AG09319 (cell line): Measurements from ENCODE around the gene BTD.
"Not testable (repeated sequence)": the region's sequence is repeated elsewhere in the genome, so short reads cannot be mapped to it uniquely, and the experiment has no call there.

Experiments
- DNase-seq: peaks from one replicate; pipeline ENCODE4 v3.0.0-alpha.2; 2010; ENCODE audit warnings: low read depth; ENCODE audit errors: extremely low read depth
- TF ChIP-seq, protein P1 (sequence below): IDR thresholded peaks from 2 replicates; pipeline ENCODE4 v1.5.1; 2011; ENCODE audit warnings: low read depth, mild to moderate bottlenecking, inconsistent platforms, low read length, moderate library complexity

BTD gene

DNA sequence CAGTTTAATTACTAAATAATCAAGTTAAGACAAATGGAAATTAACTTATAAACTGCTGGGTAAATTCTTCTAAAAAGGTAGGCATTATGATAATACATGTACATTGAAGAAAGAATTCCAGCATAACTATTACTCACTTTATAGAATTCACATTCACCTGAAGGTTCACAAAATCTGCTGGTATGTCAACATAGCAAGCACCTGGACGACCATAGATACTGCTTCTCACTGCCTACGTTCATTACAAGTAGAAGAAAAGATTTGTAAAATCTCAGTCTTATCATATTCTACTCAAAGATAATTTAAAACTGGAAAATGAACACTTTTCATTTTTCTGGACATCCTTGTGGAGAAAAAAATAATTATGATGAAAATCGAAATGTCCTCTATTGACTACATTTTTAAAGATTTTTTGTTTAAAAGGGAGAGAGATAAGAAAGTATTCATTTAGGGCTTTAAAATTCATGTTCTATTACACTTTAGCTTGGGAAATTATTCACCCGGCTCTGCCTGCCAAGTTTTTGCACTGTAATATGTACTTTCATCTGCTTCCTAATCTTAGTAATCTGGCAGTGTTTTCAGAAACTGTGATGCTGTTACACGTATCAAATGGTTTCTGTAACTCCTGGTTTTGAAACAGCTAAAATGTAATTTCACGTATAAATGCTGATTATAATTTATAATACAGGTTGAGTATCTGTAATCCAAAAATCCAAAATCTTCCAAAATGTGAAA is 16.3 kb upstream of the BTD start:
- DNase-seq: no peak
- TF ChIP-seq, protein P1, sequence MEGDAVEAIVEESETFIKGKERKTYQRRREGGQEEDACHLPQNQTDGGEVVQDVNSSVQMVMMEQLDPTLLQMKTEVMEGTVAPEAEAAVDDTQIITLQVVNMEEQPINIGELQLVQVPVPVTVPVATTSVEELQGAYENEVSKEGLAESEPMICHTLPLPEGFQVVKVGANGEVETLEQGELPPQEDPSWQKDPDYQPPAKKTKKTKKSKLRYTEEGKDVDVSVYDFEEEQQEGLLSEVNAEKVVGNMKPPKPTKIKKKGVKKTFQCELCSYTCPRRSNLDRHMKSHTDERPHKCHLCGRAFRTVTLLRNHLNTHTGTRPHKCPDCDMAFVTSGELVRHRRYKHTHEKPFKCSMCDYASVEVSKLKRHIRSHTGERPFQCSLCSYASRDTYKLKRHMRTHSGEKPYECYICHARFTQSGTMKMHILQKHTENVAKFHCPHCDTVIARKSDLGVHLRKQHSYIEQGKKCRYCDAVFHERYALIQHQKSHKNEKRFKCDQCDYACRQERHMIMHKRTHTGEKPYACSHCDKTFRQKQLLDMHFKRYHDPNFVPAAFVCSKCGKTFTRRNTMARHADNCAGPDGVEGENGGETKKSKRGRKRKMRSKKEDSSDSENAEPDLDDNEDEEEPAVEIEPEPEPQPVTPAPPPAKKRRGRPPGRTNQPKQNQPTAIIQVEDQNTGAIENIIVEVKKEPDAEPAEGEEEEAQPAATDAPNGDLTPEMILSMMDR: no peak

DNA sequence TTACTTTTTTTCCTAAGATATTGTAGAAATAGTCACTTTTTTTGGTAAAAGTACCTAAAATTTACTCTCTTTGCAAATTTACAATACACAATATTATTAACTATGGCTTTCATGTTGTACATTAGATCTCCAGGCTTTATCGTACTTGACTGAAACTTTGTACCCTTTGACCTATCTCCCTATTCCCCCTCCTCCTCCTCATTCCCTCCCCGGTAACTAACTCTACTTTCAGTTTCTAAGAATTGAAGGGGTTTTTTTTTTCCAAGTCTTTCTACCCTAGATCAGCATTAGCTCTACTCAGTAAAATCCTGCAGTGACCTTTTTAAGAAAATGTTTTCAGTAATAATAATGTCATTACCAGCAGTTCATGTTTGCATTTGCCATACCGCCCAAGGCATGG is 10.3 kb upstream of the BTD start:
- TF ChIP-seq, protein P1: no peak
- DNase-seq: no peak

DNA sequence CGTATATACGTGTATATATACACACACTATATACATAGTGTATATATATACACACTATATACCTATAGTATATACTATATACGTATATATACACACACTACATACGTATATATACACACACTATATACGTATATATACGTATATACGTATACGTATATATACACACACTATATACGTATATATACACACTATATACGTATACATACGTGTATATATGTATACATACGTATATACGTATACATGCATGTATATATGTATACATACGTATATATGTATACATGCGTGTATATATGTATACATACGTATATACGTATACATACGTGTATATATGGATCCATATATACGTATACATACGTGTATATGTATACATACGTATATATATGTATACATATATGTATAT is 9.6 kb upstream of the BTD start:
- TF ChIP-seq, protein P1: no peak
- no peak for DNase-seq

DNA sequence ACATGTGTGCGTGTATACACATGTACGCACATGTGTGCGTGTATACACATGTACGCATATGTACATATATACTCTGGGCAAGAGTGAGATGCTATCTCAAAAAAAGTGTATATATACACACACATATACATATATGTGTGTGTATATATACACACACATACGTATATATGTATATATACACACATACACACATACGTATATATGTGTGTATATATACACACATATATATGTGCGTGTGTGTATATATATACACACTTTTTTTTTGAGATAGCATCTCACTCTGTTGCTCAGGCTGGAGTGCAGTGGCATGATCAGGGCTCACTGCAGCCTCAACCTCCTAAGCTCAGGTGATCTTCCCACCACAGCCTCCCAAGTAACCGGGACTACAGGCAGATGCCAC is 8.6 kb upstream of the BTD start:
- TF ChIP-seq, protein P1: no peak
- DNase-seq: no peak

DNA sequence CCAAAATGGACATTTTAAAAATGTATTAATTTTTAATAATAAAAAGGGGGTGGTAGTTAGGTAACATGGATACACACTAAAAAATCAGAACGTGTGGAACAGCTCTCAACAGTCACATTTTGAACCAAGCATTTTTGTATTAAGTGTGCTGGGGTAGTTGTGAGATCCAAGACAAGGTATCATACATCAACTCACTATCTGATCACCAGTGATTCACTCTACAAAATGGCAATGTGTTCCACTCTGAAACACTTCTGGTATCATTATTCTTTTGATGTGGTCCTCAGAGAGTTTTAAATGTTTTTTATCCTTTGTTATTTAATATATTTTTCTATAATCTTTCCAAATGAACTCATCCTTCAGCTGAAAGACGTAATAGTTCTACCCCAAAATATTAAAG is 5.6 kb upstream of the BTD start:
- TF ChIP-seq, protein P1: no peak
- DNase-seq: no peak

DNA sequence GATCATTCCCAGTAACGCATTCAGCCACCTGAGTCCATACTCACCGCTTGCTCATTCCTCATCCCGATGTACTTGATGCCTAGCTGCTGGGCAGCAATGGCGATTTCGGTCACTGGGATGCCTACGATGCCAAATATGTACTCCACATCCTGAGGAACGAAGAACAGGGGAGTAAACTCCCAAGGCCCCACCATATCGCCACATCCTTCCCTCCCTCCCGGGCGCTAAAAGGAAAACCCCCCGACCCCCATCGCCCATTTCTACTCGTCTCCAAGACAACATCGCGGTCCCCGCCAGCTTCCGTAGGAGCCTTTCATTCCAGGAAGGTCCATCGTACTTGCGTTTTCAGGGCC is 523 bp upstream of the BTD start:
- TF ChIP-seq, protein P1: no peak

DNA sequence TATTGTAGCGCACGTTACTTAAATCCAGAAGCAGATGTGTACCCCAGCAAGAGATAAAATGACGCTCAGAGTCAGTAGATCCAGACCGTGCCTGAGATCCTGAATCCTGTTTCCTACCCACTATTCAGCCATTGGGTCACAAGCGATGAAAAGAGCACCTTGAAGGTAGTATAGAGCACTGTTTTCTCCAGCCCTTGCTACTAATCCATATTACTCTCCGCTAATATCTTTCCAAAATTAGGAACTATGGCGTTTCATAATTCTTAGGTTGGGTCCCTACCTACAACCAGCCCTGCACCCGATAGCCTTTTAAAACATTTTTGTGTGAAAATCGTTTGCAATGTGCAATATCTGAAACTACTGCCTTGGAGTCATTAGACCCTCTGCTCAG is 596 bp downstream of the BTD start:
- DNase-seq: no peak
- TF ChIP-seq, protein P1: no peak

More for the DNA sequence above, 523 bp upstream of the BTD start:
- no peak for DNase-seq

DNA sequence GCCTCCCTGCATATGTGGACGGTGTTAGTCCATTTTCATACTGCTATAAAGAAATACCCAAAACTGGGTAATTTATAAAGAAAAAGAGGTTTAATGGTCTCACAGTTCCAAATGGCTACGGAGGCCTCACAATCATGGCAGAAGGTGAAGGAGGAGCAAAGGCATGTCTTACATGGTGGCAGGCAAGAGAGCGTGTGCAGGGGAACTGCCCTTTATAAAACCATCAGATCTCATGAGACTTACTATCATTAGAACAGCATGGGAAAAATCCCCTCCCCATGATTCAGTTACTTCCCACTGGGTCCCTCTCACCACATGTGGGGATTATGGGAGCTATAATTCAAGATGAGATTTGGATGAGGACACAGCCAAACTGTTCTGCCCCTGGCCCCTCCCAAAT is 1.3 kb downstream of the BTD start:
- not testable (repeated sequence) for DNase-seq

DNA sequence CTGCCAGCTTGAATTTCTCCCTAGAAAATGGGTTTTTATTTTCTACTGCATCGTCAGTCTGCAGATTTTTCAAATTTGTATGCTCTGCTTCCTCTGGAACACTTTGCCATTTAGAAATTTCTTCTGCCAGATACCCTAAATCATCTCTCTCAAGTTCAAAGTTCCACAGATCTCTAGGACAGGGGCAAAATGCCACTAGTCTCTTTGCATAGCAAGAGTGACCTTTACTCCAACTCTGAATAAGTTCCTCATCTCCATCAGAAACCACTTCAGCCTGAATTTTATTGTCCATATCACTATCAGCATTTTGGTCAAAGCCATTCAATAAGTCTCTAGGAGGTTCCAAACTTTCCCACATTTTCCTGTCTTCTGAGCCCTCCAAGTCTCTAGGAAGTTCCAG is 3.0 kb downstream of the BTD start:
- DNase-seq: not testable (repeated sequence)
